NT2/D1 (cell line): Measurements from ENCODE around the gene SCG5.

Experiments used
- SUZ12 ChIP-seq: IDR thresholded peaks from 2 replicates; pipeline ENCODE4 v1.6.1; 2011; ENCODE audit not compliant: insufficient read length, insufficient read depth; ENCODE audit errors: extremely low read depth
- YY1 ChIP-seq: IDR thresholded peaks from 2 replicates; pipeline ENCODE4 v1.6.1; 2011; ENCODE audit not compliant: insufficient read length, insufficient read depth

GRCh38 chr15:32674681-32675080, 33.2 kb downstream of the SCG5 start:
- TF ChIP-seq YY1 = no peak
- TF ChIP-seq SUZ12 = no peak
